HL-60 (cell line): ENCODE measurements around the gene ALDH7A1.

Experiments
- DNase-seq, 2 experiments: peaks; one replicate each; pipeline ENCODE4 v3.0.0-alpha.2; 2010 to 2020; ENCODE audit warnings: low read depth in 1 of 2, low spot score in 1 of 2
- H3K27ac ChIP-seq: fragments of 250-450 bp; sonication (Bioruptor Pico); replicated peaks from 2 replicates; pipeline ENCODE4 v1.5.1; 2020; ENCODE audit warnings: mild to moderate bottlenecking, moderate library complexity
- H3K27me3 ChIP-seq: fragments of 250-450 bp; sonication (Bioruptor Pico); 2 replicates; pipeline ENCODE4 v1.5.1; 2021; ENCODE audit warnings: mild to moderate bottlenecking, moderate library complexity; ENCODE audit not compliant: insufficient read depth, poor library complexity, severe bottlenecking
- H3K4me3 ChIP-seq: replicated peaks from 2 replicates; pipeline ENCODE4 v1.5.1; 2011; ENCODE audit warnings: mild to moderate bottlenecking, control low read depth, low read length; ENCODE audit not compliant: insufficient read depth
- GABPA ChIP-seq: IDR thresholded peaks from 2 replicates; pipeline ENCODE4 v1.6.1; 2012; ENCODE audit warnings: low read depth
- POLR2AphosphoS5 ChIP-seq: IDR thresholded peaks from 2 replicates; pipeline ENCODE4 v1.6.1; 2012; ENCODE audit warnings: low read depth
- SPI1 ChIP-seq: IDR thresholded peaks from 2 replicates; pipeline ENCODE4 v1.6.1; 2012; ENCODE audit warnings: low read depth, mild to moderate bottlenecking, borderline replicate concordance
- TF ChIP-seq, protein P1 (sequence below): IDR thresholded peaks from one replicate; pipeline ENCODE4 v1.5.1; 2011; ENCODE audit warnings: low read length, control low read depth, inconsistent platforms; ENCODE audit not compliant: insufficient read depth
- TF ChIP-seq, protein P2 (sequence below): IDR thresholded peaks from 2 replicates; pipeline ENCODE4 v1.6.1; 2012; ENCODE audit warnings: low read depth; ENCODE audit not compliant: insufficient replicate concordance

ALDH7A1 gene

DNA sequence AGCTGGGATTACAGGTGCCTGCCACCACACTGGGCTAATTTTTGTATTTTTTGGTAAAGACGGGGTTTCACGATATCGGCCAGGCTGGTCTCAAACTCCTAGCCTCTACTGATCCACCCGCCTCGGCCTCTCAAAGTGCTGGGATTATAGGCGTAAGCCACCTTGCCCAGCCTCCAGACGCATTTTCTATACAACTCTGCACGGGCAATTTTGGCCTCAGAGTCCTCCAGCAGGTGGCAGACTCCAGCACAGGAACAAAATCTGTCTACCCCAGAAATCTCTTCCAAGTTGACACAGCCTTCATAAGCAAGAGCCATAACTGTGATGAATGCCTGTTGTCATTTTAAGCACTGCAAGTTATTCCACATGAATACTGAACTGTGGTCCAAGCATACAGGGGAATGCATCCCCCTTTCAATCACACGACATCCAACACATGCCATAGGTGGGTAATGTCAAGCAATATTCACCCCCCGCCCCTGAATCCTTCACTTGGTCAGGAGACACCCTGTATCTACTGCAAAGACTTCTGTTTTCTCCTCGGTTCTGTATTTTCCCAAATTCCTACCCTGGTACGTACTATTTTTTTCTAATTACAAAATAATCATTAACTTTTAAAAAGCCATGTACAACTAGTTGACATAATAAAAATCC is 50.8 kb downstream of the ALDH7A1 start:
- DNase-seq, result peak in 1 of 2 experiments; percentile 16
- Histone ChIP-seq H3K4me3 (no peak overlapping the region), H3K27ac (no peak overlapping the region), H3K27me3 (no peaks in the 10 kb centered on the region)
- TF ChIP-seq, protein P1, sequence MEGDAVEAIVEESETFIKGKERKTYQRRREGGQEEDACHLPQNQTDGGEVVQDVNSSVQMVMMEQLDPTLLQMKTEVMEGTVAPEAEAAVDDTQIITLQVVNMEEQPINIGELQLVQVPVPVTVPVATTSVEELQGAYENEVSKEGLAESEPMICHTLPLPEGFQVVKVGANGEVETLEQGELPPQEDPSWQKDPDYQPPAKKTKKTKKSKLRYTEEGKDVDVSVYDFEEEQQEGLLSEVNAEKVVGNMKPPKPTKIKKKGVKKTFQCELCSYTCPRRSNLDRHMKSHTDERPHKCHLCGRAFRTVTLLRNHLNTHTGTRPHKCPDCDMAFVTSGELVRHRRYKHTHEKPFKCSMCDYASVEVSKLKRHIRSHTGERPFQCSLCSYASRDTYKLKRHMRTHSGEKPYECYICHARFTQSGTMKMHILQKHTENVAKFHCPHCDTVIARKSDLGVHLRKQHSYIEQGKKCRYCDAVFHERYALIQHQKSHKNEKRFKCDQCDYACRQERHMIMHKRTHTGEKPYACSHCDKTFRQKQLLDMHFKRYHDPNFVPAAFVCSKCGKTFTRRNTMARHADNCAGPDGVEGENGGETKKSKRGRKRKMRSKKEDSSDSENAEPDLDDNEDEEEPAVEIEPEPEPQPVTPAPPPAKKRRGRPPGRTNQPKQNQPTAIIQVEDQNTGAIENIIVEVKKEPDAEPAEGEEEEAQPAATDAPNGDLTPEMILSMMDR, result peak; percentile 17
- TF ChIP-seq, protein P2, sequence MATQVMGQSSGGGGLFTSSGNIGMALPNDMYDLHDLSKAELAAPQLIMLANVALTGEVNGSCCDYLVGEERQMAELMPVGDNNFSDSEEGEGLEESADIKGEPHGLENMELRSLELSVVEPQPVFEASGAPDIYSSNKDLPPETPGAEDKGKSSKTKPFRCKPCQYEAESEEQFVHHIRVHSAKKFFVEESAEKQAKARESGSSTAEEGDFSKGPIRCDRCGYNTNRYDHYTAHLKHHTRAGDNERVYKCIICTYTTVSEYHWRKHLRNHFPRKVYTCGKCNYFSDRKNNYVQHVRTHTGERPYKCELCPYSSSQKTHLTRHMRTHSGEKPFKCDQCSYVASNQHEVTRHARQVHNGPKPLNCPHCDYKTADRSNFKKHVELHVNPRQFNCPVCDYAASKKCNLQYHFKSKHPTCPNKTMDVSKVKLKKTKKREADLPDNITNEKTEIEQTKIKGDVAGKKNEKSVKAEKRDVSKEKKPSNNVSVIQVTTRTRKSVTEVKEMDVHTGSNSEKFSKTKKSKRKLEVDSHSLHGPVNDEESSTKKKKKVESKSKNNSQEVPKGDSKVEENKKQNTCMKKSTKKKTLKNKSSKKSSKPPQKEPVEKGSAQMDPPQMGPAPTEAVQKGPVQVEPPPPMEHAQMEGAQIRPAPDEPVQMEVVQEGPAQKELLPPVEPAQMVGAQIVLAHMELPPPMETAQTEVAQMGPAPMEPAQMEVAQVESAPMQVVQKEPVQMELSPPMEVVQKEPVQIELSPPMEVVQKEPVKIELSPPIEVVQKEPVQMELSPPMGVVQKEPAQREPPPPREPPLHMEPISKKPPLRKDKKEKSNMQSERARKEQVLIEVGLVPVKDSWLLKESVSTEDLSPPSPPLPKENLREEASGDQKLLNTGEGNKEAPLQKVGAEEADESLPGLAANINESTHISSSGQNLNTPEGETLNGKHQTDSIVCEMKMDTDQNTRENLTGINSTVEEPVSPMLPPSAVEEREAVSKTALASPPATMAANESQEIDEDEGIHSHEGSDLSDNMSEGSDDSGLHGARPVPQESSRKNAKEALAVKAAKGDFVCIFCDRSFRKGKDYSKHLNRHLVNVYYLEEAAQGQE, result no peak

DNA sequence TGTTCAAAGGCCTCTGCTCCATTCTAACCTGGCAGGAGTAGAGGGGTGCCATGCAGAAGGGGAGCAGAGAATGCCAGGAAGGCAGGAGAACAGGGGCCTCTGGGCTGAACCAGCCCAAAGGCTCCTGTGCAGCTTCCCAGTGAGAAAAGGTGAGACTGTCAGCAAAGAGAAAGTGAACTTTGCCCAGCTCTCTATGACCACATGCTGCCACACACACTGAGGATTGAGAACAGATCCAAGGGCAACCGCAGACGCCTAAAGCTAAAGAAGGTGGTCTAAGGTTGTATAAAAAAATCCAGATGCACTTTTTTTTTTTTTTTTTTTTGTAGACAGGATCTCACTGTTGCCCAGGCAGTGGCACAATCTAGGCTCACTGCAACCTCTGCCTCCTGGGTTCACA is 51.4 kb downstream of the ALDH7A1 start:
- H3K27ac ChIP-seq, result no peak overlapping the region
- TF ChIP-seq, protein P1, result no peak
- no peak for TF ChIP-seq POLR2AphosphoS5
- TF ChIP-seq, protein P2, result no peak
- no peak for TF ChIP-seq SPI1
- TF ChIP-seq GABPA, result no peak
- no peaks in the 10 kb centered on the region for H3K27me3 ChIP-seq
- DNase-seq, result no peak
- no peak overlapping the region for H3K4me3 ChIP-seq

DNA sequence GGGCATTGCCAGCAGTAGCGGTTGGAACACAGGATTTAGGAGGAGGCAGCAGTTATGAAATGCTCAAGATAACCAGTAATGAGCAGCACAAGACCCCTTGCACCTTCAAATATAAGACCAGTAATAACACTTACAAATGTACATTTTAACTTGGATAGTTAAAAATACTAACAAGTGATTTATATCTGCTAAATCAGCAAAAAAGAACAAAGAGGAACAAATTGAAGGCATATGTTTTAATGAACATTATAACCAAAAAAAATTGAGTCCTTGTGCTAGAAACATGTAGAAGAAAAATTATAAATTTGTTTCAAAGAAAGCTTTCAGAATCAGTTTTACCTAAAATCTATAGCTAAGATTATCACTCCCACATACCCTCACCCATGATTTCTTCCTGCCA is 52.0 kb downstream of the ALDH7A1 start:
- no peaks in the 10 kb centered on the region for H3K27me3 ChIP-seq
- no peak overlapping the region for H3K27ac ChIP-seq
- no peak overlapping the region for H3K4me3 ChIP-seq
- DNase-seq, result no peak
- TF ChIP-seq GABPA, result no peak
- TF ChIP-seq SPI1, result no peak
- no peak for TF ChIP-seq POLR2AphosphoS5
- TF ChIP-seq, protein P1, result no peak
- TF ChIP-seq, protein P2, result no peak
